Tibial nerve (tissue), 3 donors: ENCODE measurements around the gene FGF5.

Experiments
- POLR2A ChIP-seq, 2 donors: fragments of 450-650 bp; IDR thresholded peaks; one replicate each; pipeline ENCODE4 v1.6.1; 2017; ENCODE audit warnings: antibody characterized with exemption in 2 of 2, mild to moderate bottlenecking in 2 of 2, moderate library complexity in 2 of 2
- TF ChIP-seq, protein P1 (sequence below), 5 experiments: fragments of 200-600 bp in 3 of 5; fragments of 450-650 bp in 2 of 5; sonication (generic) in 3 of 5; IDR thresholded peaks; one replicate each; pipeline ENCODE4 v1.5.1; 2016 to 2019; ENCODE audit warnings: antibody characterized with exemption in 5 of 5, mild to moderate bottlenecking in 3 of 5, moderate library complexity in 2 of 5

- TF ChIP-seq, protein P1, sequence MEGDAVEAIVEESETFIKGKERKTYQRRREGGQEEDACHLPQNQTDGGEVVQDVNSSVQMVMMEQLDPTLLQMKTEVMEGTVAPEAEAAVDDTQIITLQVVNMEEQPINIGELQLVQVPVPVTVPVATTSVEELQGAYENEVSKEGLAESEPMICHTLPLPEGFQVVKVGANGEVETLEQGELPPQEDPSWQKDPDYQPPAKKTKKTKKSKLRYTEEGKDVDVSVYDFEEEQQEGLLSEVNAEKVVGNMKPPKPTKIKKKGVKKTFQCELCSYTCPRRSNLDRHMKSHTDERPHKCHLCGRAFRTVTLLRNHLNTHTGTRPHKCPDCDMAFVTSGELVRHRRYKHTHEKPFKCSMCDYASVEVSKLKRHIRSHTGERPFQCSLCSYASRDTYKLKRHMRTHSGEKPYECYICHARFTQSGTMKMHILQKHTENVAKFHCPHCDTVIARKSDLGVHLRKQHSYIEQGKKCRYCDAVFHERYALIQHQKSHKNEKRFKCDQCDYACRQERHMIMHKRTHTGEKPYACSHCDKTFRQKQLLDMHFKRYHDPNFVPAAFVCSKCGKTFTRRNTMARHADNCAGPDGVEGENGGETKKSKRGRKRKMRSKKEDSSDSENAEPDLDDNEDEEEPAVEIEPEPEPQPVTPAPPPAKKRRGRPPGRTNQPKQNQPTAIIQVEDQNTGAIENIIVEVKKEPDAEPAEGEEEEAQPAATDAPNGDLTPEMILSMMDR (IDR thresholded peaks at IDR 0.05) = no peak
- TF ChIP-seq POLR2A (IDR thresholded peaks at IDR 0.05) = no peak
These were observed 45.8 kb upstream of the FGF5 start for GRCh38 chr4:80220711-80221110.
